ENCODE results near the gene THSD4.

- TF ChIP-seq CTCF (conservative IDR thresholded peaks at IDR 0.05; ENCODE audit: low read length): peak; percentile 75
- no peak for TF ChIP-seq EZH2phosphoT487 (IDR thresholded peaks at IDR 0.05; ENCODE audit: borderline replicate concordance, low read depth, low read length)
These were observed 369.9 kb downstream of the THSD4 start for GRCh38 chr15:71485094-71485693.
